HG02642 (cell line): ENCODE measurements around the gene MAK.
"Not testable (repeated sequence)": the region's sequence is repeated elsewhere in the genome, so short reads cannot be mapped to it uniquely, and the experiment has no call there.

Source experiments
- ATAC-seq: cut with Tn5 transposase; IDR thresholded peaks from one replicate; pipeline ENCODE4 v1.9.1; 2021; ENCODE audit warnings: mild to moderate bottlenecking; ENCODE audit not compliant: unreplicated experiment, poor library complexity

MAK gene

DNA sequence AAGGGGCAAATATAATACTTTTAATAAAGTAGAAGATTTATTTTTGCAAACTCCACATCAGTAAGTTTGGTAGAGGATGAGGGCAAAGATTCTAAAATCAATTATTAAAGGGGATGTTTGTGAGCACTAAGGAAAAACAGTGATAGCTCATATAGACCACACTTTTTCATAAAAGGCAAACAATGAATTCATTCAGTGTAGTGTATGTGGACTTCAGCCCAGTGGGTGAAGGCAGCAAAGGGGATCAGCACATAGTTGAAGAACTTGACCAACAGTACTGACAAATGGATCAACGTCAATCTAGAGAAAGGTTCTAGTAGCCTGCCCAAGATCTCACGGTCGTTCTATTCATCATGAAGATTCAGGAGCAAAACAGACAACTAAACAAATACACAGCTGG is 45.3 kb downstream of the MAK start:
- no peak for ATAC-seq

DNA sequence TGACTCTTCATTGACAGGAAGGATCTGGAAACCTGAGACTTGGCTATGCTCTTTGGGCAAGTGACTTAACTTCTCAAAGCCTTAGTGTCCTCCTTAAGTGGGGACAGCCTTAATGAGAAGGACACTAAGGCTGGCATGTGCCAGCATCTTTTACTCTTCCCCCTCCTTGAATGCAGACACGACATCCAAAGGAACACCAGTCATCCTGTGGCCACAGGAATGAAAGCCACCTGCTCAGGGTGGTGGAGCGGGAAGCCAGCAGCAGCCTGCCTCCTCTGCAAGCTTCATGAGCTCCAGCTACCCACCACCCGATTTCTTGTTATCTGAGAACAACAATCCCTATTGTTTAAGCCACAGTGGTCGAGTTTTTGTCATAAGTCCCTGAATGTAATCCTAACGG is 46.2 kb downstream of the MAK start:
- ATAC-seq = no peak

DNA sequence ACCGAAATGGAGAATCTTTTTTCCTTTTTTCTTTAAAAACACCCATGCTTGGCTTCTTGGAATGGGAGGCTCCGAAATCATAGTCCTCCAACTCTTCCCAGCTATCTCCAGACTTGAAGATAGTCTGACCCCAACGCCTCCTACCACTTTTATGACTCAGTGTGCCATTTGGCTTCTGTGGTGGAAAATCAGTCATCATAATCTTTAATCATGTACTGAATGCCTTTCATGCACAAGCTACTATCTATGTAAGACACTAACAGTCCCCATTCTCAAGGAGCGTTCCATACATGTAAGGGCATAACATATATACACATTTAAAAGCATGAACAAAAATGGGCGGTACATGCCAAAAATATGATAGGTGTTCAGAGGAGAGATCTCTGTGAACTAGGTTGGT is 46.7 kb downstream of the MAK start:
- ATAC-seq = no peak

DNA sequence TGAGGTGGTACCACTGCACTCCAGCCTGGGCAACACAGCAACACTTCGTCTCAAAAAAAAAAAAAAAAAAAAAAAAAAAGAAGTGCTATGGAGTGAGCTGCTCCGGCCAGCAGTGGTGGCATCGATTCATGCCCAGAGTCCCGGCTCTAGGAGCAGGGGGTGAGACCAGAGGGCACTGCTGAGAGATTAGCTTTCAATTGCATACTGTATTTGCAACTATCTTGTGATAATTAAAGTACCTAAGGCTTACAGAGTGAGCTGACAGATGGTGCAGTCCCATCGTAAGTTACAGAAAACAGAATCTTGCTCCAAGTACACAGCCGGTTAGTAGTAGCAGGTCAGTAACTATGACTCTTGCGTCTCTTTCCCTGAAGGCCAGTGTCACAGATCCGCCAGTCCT is 59.3 kb downstream of the MAK start:
- ATAC-seq = no peak

DNA sequence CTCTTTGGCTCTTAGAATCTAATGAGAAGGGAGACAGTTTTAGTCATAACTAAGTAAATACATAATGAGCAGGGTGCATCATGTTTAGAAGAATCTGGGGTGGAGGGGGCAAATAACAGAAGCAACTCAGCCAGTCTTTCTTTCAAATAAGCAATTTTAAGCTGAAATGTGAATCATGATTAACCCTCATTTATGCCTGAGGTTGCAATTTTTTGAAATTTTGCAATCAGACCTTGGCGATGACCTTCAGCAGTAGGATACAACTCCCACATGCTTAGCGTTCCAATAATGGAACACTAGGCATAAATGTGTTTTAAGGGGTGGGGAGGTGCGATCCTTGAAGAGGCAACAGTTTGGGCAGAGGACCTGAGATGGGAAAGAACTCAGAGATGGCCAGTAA is 60.1 kb downstream of the MAK start:
- no peak for ATAC-seq

DNA sequence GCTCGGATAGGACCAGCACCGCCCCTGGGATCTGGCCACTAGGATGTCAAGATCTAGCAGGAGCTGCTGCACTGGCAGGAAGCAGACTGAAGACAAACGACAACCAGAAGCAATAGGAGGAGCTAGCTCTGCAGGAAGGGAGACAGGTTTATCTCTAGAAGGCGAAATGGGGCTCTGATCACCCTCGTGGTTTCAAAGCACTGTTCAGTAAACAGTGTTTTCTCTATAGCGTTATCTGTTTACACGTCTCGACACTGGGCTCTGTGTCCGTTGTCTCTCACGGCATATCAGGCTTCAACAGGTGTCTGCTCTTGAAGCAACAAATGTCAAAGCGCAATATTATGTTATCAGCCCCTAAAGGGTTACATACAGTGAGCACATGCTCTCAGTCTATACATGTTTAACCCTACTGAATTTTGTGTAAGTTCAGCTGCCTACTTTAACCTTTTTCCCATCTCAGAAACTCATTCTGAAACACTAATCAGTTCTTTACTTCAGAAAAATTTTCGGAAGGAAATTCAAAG is 66.9 kb downstream of the MAK start:
- no peak for ATAC-seq

DNA sequence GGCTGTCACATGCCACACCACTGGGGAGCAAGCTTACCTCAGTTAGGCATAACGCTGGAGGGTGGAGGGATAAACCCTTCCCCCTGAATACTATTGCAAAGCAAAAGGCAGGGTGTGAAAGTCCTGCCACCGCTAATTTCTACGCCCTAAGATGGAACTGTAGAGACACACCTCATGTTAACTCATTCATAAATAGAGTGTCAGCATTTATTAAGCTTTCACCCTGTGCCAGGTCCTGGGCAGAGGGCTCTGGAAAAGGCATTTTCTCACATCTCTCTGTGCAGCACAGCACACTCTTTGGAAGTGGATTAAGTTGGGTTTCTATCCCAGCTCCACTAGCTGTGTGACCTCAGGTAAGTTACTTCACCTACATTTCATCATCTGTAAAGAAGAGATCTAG is 68.9 kb downstream of the MAK start:
- no peak for ATAC-seq

DNA sequence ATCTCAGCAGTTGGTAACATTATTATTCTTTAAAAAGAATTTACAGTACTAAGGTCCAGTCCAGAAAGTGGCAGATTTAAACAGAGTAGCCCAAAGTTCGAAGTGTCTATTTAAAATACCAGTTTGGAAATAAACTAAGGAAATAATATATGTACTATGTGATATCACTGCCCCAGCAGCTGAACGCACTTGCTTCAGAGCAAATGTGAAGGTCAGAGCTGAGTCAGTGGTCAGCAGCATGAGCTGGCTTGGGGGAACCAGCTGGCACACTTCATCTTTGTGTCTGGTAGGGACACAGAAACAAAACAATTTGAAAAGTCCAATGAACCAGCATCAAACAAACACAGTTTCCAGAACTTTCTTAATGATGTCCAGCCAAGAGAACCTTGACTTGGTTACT is 75.3 kb downstream of the MAK start:
- ATAC-seq = no peak

DNA sequence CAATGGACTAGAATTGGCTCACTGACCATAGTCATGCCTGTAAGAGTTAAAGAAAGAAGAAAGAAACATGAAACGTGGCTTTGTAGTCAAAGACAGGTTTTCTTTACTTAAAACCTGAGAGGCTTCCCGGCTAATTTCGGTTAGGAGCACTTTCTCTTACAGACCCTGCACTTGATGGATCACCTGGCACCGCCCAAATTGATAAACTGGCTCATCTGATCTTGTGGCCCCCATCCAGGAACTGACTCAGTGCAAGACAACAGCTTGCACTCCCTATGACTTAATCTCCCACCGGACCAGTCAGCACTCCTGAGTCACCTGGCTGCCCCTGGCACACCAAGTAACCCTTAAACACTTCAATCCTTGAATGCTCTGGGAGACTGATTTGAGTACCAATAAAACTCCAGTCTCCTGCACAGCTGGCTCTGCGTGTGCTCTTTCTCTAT is 78.4 kb downstream of the MAK start:
- no peak for ATAC-seq

DNA sequence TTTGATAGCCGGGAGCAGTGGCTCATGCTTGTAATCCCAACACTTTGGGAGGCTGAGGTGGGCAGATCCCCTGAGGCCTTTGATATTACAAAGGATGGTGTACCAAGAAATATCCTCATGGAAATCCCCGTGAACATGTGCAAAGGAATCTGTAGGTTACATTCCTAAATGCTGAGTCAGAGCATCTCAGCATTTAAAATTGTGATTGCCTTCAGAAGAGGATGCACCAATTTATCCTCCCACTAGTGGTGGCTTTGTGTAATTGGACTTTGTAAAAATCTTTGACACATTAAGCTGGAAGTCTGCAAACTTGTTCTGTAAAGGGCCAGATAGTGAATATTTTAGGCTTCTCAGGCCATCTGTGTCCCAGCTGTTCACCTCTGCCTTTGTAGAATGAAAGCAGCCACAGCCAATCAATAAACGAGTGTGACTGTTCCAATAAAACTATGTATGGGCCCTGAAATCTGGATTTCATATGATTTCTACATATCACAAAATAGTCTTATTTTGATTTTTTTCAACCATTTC is 79.0 kb downstream of the MAK start:
- ATAC-seq = peak; percentile 47

DNA sequence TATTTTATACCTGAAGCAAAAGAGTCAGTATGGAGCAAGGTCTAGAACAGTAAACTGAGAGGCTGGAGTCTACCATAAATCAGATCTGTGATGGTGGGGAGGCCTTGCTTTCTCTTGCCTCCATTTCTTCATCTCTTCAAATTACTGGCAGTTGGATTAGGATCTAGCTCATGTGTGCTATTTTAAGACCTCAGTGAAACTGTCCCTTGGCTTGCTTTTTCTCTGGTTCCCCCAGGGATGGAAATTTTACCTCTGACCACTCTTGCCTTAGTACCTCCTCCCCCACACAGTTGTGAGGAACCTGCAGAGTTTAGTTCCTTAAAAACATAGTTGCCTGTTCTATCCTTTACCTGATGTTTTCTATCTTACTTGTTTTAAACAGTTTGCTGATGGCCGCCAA is 82.3 kb downstream of the MAK start:
- ATAC-seq = no peak

DNA sequence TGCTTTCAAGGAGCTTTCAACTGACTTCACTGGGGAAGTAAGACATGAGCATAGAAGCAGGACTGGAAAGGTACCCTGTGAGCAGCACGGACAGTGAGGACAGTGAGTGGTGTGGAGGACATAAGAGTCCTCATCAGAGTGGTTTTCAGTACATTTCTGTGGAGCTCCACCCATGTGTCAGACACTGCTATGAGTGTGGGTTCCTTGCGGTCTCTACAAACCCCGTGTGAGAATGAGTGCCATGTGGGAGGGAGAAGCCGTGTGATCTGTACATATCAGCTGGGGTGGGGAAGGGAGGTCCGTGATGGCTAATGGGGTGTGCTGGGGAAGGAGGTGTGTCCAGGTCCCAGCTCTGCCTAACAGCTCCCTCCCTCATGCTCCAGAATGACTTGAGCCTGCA is 86.6 kb downstream of the MAK start:
- ATAC-seq = not testable (repeated sequence)

DNA sequence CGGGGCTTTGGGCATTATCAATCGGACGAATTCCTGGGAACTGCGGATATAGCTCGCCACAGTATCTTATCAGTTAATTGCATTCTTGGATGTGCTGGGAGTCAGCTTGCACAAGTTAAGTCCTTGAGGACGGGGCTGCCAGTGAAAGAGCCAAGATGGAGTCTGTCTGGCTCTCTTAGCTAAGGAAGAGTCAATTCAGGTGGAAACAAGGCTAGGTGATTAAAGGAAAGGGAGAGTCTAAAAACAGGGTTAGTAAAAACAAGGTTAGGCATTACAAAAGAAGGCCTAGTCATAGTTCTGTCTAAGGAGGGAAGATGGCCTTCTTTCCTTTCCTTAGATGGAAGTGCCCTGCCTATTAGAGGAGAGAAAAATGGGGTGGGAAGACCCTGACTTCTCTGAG is 87.8 kb downstream of the MAK start:
- not testable (repeated sequence) for ATAC-seq

DNA sequence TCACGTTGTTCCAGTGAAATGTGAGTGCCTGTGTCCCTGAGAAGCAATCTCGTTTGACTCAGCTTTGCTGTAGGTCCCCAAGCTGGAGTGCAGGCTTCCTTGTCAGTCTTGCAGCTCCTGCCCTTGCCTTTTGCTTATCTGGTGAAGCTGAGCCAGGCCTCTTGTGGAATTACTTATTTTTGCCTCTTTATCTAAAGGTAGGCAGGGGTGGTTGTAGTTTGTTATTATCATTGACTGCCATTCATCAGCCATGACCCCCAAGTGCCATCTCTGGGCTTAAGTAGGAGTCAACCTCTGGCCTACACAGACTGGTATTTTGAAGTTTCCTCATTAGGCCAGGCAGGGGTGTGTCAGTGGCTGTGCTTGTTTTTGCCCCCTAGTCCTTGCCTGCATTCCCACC is 88.6 kb downstream of the MAK start:
- no peak for ATAC-seq

DNA sequence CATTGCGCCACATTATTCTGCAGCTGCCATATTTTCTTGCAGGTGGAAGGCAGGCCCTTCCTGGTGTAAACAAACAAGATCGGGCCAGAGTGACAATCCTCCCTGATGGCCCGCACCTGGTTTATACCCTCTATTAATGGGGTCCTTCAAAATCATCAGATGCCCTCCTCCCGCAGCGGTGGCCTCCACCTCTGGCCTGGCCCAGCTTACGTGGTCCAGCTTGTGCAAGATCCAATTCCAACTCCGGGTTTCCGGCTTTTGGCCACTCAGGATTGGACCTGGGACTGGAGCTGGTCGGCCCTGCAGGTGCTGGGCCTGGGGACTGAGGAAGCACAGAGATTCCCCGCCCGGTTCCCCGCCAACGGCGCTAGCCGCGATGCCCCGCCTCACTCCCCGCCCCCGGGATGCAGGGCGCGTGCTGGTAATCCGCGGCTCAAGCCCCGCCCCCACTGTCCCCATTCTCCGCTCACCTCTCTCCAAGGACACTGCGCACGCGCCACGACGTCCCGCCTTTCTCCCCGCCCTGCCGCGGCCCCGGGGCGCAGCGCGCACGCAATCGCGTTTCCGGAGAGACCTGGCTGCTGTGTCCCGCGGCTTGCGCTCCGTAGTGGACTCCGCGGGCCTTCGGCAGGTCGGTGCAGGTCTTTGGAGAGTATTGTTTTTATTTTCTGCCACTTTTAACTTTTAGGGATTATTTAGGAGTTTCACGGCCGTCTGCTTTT is 90.9 kb downstream of the MAK start, which contains the start of gene TMEM14B:
TMEM14B (plus strand) TSS at position 555 of the 722 bp plus-strand sequence. CDS start 1,441 bp downstream, outside the sequence.
- ATAC-seq = peak; percentile 98

DNA sequence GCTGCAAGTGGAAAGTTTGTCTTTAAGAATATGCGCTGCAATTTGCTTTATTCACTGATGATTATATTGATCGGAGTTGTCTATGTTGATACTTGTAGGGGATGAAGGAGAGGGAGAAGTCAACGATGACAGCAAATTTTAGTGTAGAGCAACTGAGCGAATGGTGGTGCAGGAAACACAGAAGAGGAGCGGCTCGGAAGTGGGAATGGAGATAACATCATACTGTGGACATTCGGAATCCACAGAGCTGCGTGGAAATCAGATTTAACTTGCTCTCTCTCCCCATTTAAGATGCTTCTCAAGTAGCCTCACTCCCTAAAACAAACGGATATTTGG is 91.5 kb downstream of the MAK start:
- ATAC-seq = no peak

DNA sequence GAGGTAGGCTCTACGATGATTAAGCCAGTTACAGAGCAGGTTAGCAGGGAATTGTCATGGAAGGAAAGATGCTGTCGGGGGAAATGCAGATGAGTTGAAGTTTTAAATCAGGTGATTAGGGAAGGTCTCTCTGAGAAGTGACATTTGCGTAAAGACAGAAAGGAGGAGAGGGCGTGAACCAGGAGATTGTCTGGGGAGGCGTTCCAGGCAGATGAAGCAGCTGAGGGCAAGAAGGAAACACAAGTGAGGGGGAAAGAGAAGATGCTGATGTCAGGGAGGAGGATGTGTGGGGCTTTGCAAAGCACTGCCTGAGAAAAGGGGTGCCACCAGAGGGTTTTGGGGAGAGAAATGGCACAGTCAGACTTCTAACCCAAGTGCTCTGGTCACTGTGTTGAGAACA is 93.2 kb downstream of the MAK start:
- no peak for ATAC-seq

DNA sequence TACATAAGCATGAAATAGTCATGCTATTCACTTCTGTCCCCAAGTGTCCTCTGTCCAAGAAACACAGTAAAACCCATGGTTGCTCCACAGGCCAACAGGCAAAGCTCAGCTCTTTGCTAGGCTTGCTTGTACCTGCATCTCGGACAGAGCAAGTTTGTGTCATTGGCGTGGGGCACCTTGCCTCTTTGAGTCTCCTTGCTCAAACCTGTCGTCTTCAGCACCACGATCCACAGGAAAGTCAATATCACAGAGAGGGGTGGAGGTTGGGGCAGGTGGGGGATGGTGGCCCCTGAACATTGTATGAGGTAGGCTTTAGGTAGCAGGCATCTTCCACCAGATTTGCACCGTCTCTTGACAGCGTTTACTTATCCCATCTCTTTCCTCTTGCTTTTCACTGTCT is 94.8 kb downstream of the MAK start:
- no peak for ATAC-seq

DNA sequence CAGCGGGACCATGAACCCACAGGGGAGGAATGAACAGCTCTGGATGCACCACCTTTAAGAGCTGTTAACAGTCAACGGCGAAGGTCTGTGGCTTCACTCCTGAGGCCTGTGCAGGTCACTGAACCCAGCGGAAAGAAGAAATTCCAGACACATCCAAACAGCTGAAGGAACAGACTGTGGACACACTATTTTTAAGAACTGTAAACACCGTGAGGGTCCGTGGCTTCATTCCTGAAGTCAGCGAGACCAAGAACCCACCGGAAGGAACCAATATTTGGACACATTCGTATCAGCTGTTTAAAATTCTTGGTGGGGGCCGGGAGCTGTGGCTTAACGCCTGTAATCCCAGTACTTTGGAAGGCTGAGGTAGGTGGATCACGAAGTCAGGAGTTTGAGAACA is 96.1 kb downstream of the MAK start:
- no peak for ATAC-seq

DNA sequence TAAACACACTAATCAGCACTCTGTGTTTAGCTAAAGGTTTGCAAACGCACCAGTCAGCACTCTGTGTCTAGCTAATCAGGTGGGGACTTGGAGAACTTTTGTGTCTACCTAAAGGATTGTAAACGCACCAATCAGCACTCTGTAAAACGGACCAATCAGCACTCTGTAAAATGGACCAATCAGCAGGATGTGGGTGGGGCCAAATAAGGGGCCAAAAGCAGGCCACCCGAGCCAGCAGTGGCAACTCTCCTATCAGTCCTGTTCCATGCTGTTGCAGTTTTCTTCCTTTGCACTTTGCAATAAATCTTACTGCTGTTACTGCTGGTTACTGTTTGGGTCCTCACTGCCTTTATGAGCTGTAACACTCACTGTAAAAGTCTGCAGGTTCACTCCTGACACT is 96.7 kb downstream of the MAK start:
- ATAC-seq = not testable (repeated sequence)

DNA sequence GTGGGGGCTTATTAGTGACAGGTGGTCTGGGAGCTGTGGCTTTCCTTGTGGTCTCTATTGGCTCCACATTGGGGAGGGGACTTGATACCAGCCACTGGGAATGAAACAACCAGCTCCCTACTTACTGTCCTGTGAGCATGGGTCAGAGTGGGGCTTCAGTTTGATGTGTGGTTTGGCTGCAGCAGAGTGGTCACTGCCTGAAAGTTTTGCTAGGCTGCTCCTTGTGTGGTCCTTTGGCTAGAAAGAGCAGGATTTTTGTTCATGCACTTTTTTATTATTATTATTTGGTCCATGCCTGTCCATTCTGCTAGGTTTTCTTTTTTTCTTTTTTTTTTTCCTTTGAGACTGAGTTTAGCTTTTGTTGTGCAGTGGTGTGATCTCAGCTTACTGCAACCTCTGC is 98.3 kb downstream of the MAK start:
- no peak for ATAC-seq

DNA sequence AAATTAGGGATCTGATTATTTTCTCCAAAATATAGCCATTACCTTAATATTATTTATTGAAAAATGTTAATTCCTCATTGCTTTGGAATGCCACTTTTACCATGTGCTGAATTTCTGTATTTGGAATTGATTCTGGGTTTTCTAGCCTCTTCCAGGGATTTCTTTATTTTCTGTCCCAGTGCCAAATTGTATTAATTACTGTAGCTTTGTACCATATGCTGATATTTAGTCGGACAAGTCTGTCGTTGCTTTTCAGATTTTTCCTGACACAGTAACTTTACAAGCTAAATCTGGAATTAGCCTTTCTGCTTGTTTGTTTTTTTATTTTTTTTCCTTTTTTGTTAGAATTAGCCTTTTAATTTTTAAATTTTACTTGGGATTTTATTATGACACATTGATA is 101.6 kb downstream of the MAK start:
- ATAC-seq = no peak
